Ishikawa (cell line): Measurements from ENCODE around the gene MYO16.

Source experiments
- CREB1 ChIP-seq: IDR thresholded peaks from 2 replicates; pipeline ENCODE4 v1.6.1; 2012; ENCODE audit warnings: low read depth
- FOXM1 ChIP-seq: IDR thresholded peaks from 2 replicates; pipeline ENCODE4 v1.6.1; 2012; ENCODE audit warnings: low read depth, borderline replicate concordance
- MAX ChIP-seq: IDR thresholded peaks from 2 replicates; pipeline ENCODE4 v1.6.1; 2012
- RAD21 ChIP-seq: IDR thresholded peaks from 2 replicates; pipeline ENCODE4 v1.6.1; 2012; ENCODE audit warnings: low read depth
- REST ChIP-seq: IDR thresholded peaks from 2 replicates; pipeline ENCODE4 v1.6.1; 2012; ENCODE audit warnings: low read depth, mild to moderate bottlenecking
- TCF12 ChIP-seq: IDR thresholded peaks from 2 replicates; pipeline ENCODE4 v1.6.1; 2012; ENCODE audit warnings: low read depth
- USF1 ChIP-seq: IDR thresholded peaks from 2 replicates; pipeline ENCODE4 v1.6.1; 2012

- TF ChIP-seq RAD21 (no peak), REST (no peak), TCF12 (no peak), FOXM1 (no peak), MAX (no peak), CREB1 (no peak), USF1 (no peak)
Measured at GRCh38 chr13:108702171-108702570, 72.8 kb downstream of the MYO16 start.
